ENCODE results near the gene FDPS. TPM values are rescaled to one million over a fixed set of nuclear protein-coding genes. Genes with fewer than 3 reads are reported as not detected.

The FDPS gene
- polyA plus RNA-seq, 1 donor from 2014 or later, result 120 TPM

- peaks cover 2% of the 10 kb centered on the region for H3K36me3 Mint-ChIP-seq
- no peaks in the 10 kb centered on the region for H3K9me3 Mint-ChIP-seq
- no peak overlapping the region for H3K4me3 Mint-ChIP-seq
- H3K4me1 Mint-ChIP-seq, result peaks cover 0 to 3% (median 0%) of the 10 kb centered on the region in 3 donors
- no peak overlapping the region for H3K27ac Mint-ChIP-seq
- H3K27me3 Mint-ChIP-seq, result no peaks in the 10 kb centered on the region
These were observed 26.3 kb downstream of the FDPS start for GRCh38 chr1:155334962-155335361.

GRCh38 chr1:155339515-155340097, 30.9 kb downstream of the FDPS start:
- Mint-ChIP-seq H3K4me3 (no peak overlapping the region), H3K4me1 (no peaks in the 10 kb centered on the region), H3K36me3 (peaks cover 7% of the 10 kb centered on the region), H3K27me3 (no peaks in the 10 kb centered on the region), H3K27ac (no peak overlapping the region), H3K9me3 (no peaks in the 10 kb centered on the region)

GRCh38 chr1:155342842-155343241, 34.2 kb downstream of the FDPS start:
- H3K4me1 Mint-ChIP-seq, result no peaks in the 10 kb centered on the region
- H3K27me3 Mint-ChIP-seq, result no peaks in the 10 kb centered on the region
- no peak overlapping the region for H3K4me3 Mint-ChIP-seq
- no peak overlapping the region for H3K27ac Mint-ChIP-seq
- peaks cover 8% of the 10 kb centered on the region for H3K36me3 Mint-ChIP-seq
- no peaks in the 10 kb centered on the region for H3K9me3 Mint-ChIP-seq

- Mint-ChIP-seq H3K27ac (no peak overlapping the region), H3K4me1 (no peaks in the 10 kb centered on the region), H3K27me3 (no peaks in the 10 kb centered on the region), H3K4me3 (no peak overlapping the region), H3K9me3 (no peaks in the 10 kb centered on the region), H3K36me3 (peaks cover 2% of the 10 kb centered on the region)
These were observed 44.0 kb downstream of the FDPS start for GRCh38 chr1:155352631-155353030.

- Mint-ChIP-seq H3K9me3 (no peaks in the 10 kb centered on the region), H3K36me3 (peaks cover 1% of the 10 kb centered on the region), H3K27ac (peak overlapping the region in 2 of 3 donors; percentile 48 to 62), H3K4me3 (no peak overlapping the region), H3K4me1 (no peaks in the 10 kb centered on the region), H3K27me3 (no peaks in the 10 kb centered on the region)
These were observed 51.4 kb downstream of the FDPS start for GRCh38 chr1:155360051-155360450.

Other genes starting within 250 kb of the FDPS start
- gene EFNA4, start 245.1 kb upstream of the FDPS start, polyA plus RNA-seq, result 8.5 TPM
- gene EFNA3, start 230.0 kb upstream of the FDPS start, polyA plus RNA-seq, result 1.3 TPM
- gene EFNA1, start 181.0 kb upstream of the FDPS start, polyA plus RNA-seq, result not detected
- 72.9 TPM for gene SLC50A1, start 173.0 kb upstream of the FDPS start, polyA plus RNA-seq
- gene DPM3, start 168.3 kb upstream of the FDPS start, polyA plus RNA-seq, result 83.9 TPM
- 420 TPM for gene KRTCAP2, start 135.6 kb upstream of the FDPS start, polyA plus RNA-seq
- 0.14 TPM for gene TRIM46, start 135.0 kb upstream of the FDPS start, polyA plus RNA-seq
- 1.4 TPM for gene THBS3, start 101.0 kb upstream of the FDPS start, polyA plus RNA-seq
- 41.7 TPM for gene MTX1, start 100.2 kb upstream of the FDPS start, polyA plus RNA-seq
- 1.7 TPM for gene ENTREP3, start 53.4 kb upstream of the FDPS start, polyA plus RNA-seq
- gene SCAMP3, start 46.5 kb upstream of the FDPS start, polyA plus RNA-seq, result 144 TPM
- gene CLK2, start 35.4 kb upstream of the FDPS start, polyA plus RNA-seq, result 19.7 TPM
- 2.3 TPM for gene HCN3, start 31.4 kb upstream of the FDPS start, polyA plus RNA-seq
- not detected for gene PKLR, start 7.4 kb upstream of the FDPS start, polyA plus RNA-seq
- gene RUSC1, start 12.0 kb downstream of the FDPS start, polyA plus RNA-seq, result 8.9 TPM

All from IgD-negative memory B cell (primary cell).